NCI-H2227 treated with DMSO at 0.1 percent for 48 hours (cell line): ENCODE data around the gene NFATC2.
"Not testable (repeated sequence)": the region's sequence is repeated elsewhere in the genome, so short reads cannot be mapped to it uniquely, and the experiment has no call there.

Experiments
- DNase-seq: peaks from one replicate; lab custom pipeline; 2025; lab: John Stamatoyannopoulos, UW

The NFATC2 gene

GRCh38 chr20:51542571-51543421 lies at the start of gene NFATC2:
Gene NFATC2 (minus strand): TSS chr20:51542719. CDS start chr20:51542499, 220 bp downstream.
- DNase-seq, result no peak

- DNase-seq, result no peak
Observed at GRCh38 chr20:51591871-51592270, 49.4 kb upstream of the NFATC2 start.

DNA sequence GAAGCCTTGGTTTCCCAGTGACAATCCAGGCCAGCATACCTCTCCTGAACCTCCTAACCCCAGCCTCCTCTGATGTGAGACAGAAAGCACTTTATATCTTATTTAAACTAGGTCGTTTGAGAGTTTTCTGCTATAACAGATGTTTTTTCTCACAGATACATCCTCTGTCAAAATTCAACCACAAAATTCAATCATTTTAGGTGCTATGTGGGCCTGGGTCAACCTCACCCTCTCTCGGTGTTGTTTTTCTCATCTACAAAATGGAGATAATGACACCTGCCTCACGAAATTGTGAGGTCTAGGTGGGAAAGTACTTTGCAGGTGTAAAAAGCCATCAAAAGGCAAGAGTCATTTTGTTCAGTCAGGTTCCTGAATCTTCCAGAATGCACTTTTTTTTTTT lies 46.2 kb upstream of the NFATC2 start:
- no peak for DNase-seq

- DNase-seq, result no peak
Observed at GRCh38 chr20:51587145-51587544, 44.6 kb upstream of the NFATC2 start.

DNA sequence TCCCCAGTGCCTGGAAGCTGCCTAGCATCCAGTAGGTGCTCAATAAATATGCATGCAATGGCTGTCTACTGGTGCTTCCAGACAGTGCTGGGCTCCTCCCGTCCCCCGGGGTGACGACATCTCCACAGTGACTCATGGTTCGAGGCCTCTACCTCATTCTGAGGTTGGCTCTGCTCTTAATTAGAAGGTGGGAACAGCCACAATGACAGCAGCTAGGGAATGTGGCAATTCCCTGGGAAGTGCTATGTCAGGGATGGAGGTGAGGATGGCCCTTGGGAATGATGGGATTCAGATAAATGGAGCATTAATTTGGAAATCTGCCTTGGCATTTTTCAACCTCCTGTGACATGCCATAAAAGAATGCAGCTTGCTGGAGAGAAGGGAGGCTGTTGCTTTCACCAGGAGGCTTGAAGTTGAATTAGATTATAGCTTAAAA lies 43.5 kb upstream of the NFATC2 start:
- DNase-seq, result no peak

DNA sequence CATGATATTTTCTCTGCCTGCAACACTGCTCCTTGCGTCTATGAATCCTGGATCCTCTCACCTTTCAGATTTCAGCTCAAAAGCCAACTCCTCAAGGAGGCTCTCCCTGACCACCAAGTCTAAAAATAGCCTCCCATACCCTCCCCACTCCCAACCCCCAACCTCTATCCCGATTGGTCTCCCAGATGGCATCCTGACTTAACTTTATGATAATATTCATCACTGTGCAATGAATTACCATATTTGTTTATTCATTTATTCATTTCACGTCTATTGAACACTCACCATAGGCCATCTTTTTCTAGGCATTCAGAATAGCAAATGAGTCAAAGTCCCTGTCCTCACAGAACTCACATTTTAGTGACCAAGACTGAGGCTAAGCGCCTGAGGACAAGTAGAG lies 42.6 kb upstream of the NFATC2 start:
- DNase-seq, result no peak

- no peak for DNase-seq
Observed at GRCh38 chr20:51584737-51585136, 42.2 kb upstream of the NFATC2 start.

DNA sequence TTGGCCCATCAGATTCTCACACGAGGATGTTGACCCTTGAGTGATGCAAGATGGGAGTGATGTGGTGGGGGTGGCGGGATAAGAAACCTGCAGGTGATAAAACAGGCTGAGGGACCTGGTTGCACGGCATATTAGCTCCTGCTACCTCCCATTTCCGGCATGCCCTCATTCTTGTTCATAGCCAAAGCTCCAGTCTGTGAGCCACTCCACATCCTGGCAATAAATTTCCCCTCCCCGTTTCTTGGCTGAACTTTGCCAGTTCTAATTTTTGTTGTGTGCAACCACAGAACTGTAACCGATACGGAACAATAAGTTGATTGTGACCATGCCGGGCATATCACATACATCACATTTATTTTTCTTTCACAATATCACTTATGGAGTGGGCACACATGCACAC lies 41.6 kb upstream of the NFATC2 start:
- no peak for DNase-seq

GRCh38 chr20:51583499-51583898 lies 41.0 kb upstream of the NFATC2 start:
- DNase-seq, result peak; percentile 30

DNA sequence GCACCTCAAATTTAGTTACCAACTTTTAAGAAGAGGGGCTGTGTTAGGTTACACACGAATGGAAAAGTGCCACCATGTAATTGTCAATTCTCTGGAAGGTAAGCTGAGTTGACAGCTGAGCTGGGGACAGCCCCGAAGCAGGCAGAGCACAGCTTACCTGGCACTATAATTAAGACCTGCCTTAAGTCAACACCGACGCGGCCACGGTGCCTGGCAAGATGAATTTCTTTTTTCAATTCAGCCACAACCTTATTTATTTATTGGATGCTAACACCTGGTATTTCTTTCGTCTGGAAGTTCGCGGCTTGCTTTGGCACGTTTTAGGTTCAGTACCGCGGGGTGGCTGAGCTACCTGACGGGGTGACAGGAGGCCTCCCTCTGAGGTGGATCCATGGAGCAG lies 40.6 kb upstream of the NFATC2 start:
- no peak for DNase-seq

DNA sequence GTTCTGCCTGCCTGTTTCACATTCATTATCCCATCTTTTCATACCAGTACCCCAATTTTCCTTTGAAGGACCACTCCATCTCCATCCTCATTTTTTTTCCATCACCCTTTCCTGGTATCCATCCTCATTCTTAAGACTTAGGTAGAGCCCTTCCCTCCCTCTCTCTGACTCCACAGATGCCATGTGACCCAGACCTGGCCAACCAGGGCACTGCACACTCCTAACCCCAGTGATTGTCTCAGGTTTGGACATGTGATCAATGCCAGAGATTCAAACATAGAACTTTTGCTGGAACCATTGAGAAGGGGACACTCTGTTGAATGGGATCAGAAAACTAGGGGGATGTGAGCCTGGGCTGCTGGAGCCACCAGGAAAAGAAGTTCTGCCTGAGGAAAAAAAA lies 39.1 kb upstream of the NFATC2 start:
- DNase-seq, result no peak

GRCh38 chr20:51579137-51579536 lies 36.6 kb upstream of the NFATC2 start:
- no peak for DNase-seq

DNA sequence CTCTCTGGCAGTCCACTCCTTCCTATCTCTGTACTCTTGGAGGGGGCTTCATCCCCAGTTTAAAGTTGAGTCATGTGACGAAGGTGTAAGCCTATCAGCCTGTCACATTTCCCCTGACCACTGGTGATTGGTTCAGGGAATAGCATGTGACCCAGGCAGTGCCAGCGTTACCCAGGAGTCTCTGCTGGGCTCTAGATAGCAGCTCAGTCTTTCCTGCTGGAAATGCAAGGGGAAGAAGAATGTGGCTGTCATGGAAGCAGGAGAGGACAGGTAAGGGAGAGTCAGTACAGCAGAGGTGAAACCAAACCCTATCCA lies 35.6 kb upstream of the NFATC2 start:
- DNase-seq, result no peak

DNA sequence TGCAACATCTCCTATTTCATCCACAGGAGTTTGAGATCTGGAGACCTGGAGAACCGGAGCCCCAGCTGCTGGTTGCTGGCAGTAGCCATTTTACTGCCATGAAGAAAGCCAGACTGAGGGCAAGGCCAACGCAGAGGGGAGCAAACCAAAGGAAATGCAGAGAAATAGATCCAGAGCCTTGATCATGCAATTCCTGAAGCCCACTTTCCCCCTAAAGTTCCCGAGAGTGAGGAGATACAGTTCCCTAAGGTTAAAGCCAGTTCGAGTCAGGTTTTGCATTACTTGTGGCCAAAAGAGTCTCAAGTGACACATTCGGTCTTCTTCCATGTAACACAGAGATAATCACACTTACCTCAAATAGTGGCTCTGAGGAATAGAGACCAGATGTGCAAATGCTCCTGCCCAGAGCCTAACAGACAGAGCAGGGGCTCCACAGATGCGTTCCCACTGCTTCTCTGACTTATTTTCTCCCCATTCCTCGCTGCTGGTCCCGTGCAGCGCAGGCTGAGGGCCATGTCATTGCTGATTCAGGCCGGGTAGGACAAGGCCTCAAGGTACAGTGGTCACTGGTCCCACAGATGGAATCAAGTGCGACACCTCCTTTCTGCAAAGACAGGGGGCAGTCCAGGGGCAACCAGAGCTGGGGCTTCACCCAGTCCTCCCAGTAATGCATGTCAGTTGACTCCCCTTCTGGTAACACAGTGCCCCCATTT lies 35.1 kb upstream of the NFATC2 start:
- no peak for DNase-seq

- no peak for DNase-seq
Observed at GRCh38 chr20:51575486-51575885, 33.0 kb upstream of the NFATC2 start.

DNA sequence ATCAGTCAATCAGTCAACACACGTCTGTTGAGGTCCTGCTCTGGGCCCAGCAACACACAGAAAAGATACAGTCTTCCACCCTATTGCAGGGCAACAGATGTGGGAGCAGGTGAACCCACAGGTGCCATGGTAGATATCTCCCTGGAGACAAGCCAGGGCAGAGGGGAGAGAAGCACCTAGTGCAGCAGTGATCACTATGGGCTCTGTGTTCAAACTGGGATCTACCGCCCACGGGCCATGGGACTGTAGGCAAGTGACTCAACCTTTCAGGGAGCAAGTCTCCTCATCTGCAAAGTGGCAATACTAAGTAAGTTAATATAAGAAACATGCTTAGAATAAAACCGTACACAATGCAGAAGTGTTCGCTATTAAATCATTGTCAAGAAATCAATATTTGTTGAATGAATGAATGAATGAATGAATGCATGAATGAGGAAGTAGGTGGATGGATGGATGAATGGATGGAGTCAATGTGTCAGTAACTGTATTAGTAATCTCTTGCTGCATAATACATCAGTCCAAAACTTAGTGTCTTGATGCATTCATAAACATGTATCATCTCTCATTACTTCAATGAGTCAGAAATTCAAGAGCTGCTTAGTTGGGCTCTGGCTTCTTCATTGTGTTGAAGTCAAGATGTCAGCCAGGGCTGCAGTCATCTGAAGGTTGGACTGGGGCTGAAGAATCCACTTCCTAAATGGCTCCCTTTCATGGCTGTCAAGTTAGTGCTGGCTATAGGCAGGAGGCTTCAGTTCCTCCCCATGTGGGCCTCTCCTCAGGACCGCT lies 31.9 kb upstream of the NFATC2 start:
- DNase-seq, result no peak

DNA sequence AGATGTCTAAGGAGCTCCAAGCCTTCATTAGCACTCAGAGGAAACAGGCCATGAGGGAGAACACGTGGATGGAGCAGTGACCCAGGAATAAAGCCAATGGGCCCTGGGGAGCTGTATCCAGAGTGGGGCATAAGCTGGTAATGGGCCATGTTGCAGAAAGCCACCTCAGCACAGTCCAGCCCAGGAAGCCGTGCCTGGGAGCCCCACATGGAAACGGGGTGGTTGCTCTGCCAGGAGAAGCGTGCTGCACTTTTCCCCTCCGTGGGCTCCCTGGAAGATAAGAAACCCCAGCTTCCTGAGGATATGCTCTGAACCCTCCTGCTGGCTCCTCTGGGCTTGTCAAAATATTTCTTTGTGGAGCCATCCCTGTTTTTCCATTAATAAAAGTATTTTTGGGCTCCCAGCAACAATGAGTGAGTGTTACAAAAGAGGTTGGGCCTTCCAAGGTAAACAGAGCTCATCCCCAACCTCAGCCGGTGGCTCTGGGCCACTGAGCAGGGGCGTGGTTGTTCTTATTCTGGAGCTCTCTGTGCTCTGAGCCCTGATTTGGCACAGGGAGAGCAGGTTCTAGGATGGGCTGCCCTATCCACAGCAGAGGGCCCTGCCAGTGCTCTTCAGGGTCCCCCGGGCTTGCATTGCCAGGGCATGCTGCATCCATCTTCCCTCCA lies 31.2 kb upstream of the NFATC2 start:
- DNase-seq, result no peak

DNA sequence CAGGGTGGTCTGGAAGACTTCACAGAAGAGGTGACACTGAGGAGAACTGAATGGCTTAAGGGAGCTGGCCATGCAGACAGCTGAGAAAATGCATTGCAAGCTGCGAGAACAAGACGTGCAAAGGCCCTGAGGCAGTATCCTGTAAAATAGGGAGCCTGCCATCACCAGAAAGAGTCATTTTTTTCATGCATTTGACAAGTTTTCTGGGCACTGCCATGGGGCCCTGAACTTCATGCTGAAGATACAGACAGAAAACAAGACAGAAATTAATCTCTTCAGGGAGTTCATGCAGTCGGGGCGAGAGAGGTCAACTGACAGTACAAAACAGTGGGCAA lies 28.9 kb upstream of the NFATC2 start:
- no peak for DNase-seq

- DNase-seq, result no peak
Observed at GRCh38 chr20:51570739-51571459, 28.4 kb upstream of the NFATC2 start.

DNA sequence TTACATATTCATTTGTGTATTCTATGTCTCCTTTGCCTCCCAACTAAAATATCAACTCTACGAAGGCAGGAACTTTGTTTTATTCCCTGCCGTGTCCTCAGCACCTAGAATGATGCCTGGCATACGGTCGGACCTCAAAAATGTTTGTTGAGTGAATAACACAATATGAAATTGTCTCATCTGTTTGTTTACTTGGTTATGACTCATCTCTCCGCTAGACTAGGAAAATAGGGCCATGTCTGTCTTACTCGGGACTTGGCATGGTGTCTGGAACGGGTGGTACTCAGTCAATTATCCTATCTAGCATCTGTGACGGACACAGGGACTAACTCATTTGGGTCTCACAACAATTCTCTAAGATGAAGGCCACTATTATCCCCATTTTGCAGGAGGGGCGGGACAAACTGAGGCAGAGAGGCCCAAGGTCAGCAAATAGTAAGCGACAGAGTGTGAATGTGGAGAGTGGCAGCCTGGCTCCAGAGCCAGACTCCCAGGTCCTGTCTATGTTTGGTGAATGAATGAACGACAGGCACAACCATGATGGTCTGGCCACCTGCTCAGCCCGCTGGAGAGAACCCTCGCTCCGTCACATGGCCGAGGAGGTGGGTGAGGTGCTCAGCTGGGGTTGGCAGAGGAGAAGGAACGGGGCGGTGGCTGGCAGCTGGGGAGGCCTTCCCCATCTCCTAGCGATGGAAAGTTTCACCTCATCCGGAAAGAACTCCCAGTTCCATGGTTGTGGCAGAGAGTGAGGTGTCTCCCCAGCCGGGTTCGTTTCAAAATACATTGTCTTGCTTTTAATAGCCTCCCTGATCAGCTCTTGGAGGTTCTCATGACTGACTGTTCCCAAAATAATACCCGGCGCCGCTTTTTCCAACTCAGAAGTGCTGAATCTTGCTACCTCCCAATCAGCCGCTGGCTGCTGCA lies 27.6 kb upstream of the NFATC2 start:
- no peak for DNase-seq

DNA sequence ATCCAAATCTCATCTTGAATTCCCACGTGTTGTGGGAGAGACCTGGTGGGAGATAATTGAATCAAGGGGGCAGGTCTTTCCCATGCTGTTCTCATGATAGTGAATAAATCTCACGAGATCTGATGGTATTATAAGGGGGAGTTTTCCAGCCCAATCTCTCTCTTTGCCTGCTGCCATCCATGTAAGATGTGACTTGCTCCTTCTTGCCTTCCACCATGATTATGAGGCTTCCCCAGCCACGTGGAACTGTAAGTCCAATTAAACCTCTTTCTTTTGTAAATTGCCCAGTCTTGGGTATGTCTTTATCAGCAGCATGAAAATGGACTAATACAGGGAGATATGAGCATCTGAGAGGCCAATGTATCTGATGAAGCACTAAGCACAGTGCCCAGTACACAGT lies 26.0 kb upstream of the NFATC2 start:
- DNase-seq, result not testable (repeated sequence)
